MM.1S (cell line): ENCODE data around the gene ADAMTS7.
"Not testable (repeated sequence)": the region's sequence is repeated elsewhere in the genome, so short reads cannot be mapped to it uniquely, and the experiment has no call there.

Source experiments
- DNase-seq: peaks from one replicate; pipeline ENCODE4 v3.0.0-alpha.2; 2015
- H2AFZ ChIP-seq: fragments of 300-600 bp; sonication (generic); 2 replicates; pipeline ENCODE4 v1.6.0; 2016; ENCODE audit warnings: antibody characterized with exemption, low read length
- H3F3A ChIP-seq: fragments of 300-600 bp; sonication (generic); 2 replicates; pipeline ENCODE4 v1.6.1; 2016; ENCODE audit warnings: mild to moderate bottlenecking, antibody characterized with exemption, low read length, moderate library complexity, mixed read lengths; ENCODE audit not compliant: insufficient read depth
- H3K27ac ChIP-seq: fragments of 300-600 bp; sonication (generic); 2 replicates; pipeline ENCODE4 v1.5.1; 2016; ENCODE audit warnings: mild to moderate bottlenecking, low read length
- H3K27me3 ChIP-seq: fragments of 300-600 bp; sonication (generic); replicated peaks from 2 replicates; pipeline ENCODE4 v1.6.0; 2016; ENCODE audit warnings: low read length; ENCODE audit not compliant: insufficient read depth
- H3K36me3 ChIP-seq: fragments of 300-600 bp; sonication (generic); replicated peaks from 2 replicates; pipeline ENCODE4 v1.6.1; 2016; ENCODE audit warnings: mild to moderate bottlenecking, low read length, mixed read lengths; ENCODE audit not compliant: insufficient read depth
- H3K4me1 ChIP-seq: fragments of 300-600 bp; sonication (generic); 2 replicates; pipeline ENCODE4 v1.6.1; 2016; ENCODE audit warnings: low read length, mixed read lengths
- H3K4me2 ChIP-seq: fragments of 300-600 bp; sonication (generic); 2 replicates; pipeline ENCODE4 v1.6.0; 2016; ENCODE audit warnings: low read depth, low read length
- H3K4me3 ChIP-seq: fragments of 300-600 bp; sonication (generic); 2 replicates; pipeline ENCODE4 v1.5.1; 2016; ENCODE audit warnings: low read length, mixed read lengths
- H3K79me2 ChIP-seq: fragments of 300-600 bp; sonication (generic); 2 replicates; pipeline ENCODE4 v1.6.1; 2016; ENCODE audit warnings: mixed run types, low read length, mixed read lengths
- H3K9ac ChIP-seq: fragments of 300-600 bp; sonication (generic); 2 replicates; pipeline ENCODE4 v1.6.1; 2016; ENCODE audit warnings: low read length, mixed read lengths
- H3K9me2 ChIP-seq: fragments of 300-600 bp; sonication (generic); replicated peaks from 2 replicates; pipeline ENCODE4 v1.6.1; 2016; ENCODE audit warnings: mild to moderate bottlenecking, low read length, mixed read lengths; ENCODE audit not compliant: insufficient read depth
- H3K9me3 ChIP-seq: fragments of 300-600 bp; sonication (generic); replicated peaks from 2 replicates; pipeline ENCODE4 v1.6.1; 2016; ENCODE audit warnings: mild to moderate bottlenecking, low read length, mixed read lengths; ENCODE audit not compliant: insufficient read depth
- H4K20me1 ChIP-seq: fragments of 300-600 bp; sonication (generic); 2 replicates; pipeline ENCODE4 v1.6.1; 2016; ENCODE audit warnings: mild to moderate bottlenecking, low read length, moderate library complexity, mixed read lengths; ENCODE audit not compliant: insufficient read depth
- EZH2 ChIP-seq: fragments of 300-600 bp; sonication (generic); optimal IDR thresholded peaks from 2 replicates; pipeline ENCODE3; 2017; ENCODE audit warnings: low read depth, mild to moderate bottlenecking, antibody characterized with exemption, low read length, mixed read lengths
- EZH2phosphoT487 ChIP-seq: fragments of 300-600 bp; sonication (generic); IDR thresholded peaks from 2 replicates; pipeline ENCODE4 v1.6.1; 2018; ENCODE audit warnings: antibody characterized with exemption, low read length
- TF ChIP-seq, protein P1 (sequence below): fragments of 300-600 bp; sonication (generic); IDR thresholded peaks from 2 replicates; pipeline ENCODE4 v1.5.1; 2016; ENCODE audit warnings: antibody characterized with exemption, low read length, mixed read lengths

The ADAMTS7 gene

GRCh38 chr15:78769473-78770225, 41.6 kb downstream of the ADAMTS7 start:
- not testable (repeated sequence) for H3K4me2 ChIP-seq
- DNase-seq, result peak; percentile 23

GRCh38 chr15:78768531-78769408, 42.5 kb downstream of the ADAMTS7 start:
- no peaks in the 10 kb centered on the region for H3K4me1 ChIP-seq
- H3K79me2 ChIP-seq, result no peaks in the 10 kb centered on the region
- no peak overlapping the region for H3K4me2 ChIP-seq
- no peak overlapping the region for H3K4me3 ChIP-seq
- no peaks in the 10 kb centered on the region for H3K36me3 ChIP-seq
- no peak overlapping the region for H2AFZ ChIP-seq
- no peak overlapping the region for H3K27ac ChIP-seq
- no peaks in the 10 kb centered on the region for H3K9me3 ChIP-seq
- no peaks in the 10 kb centered on the region for H3K9me2 ChIP-seq
- TF ChIP-seq EZH2phosphoT487, result no peak
- TF ChIP-seq, protein P1, sequence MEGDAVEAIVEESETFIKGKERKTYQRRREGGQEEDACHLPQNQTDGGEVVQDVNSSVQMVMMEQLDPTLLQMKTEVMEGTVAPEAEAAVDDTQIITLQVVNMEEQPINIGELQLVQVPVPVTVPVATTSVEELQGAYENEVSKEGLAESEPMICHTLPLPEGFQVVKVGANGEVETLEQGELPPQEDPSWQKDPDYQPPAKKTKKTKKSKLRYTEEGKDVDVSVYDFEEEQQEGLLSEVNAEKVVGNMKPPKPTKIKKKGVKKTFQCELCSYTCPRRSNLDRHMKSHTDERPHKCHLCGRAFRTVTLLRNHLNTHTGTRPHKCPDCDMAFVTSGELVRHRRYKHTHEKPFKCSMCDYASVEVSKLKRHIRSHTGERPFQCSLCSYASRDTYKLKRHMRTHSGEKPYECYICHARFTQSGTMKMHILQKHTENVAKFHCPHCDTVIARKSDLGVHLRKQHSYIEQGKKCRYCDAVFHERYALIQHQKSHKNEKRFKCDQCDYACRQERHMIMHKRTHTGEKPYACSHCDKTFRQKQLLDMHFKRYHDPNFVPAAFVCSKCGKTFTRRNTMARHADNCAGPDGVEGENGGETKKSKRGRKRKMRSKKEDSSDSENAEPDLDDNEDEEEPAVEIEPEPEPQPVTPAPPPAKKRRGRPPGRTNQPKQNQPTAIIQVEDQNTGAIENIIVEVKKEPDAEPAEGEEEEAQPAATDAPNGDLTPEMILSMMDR, result no peak
- TF ChIP-seq EZH2, result no peak
- H3F3A ChIP-seq, result no peaks in the 10 kb centered on the region
- H3K9ac ChIP-seq, result no peak overlapping the region
- H3K27me3 ChIP-seq, result peaks cover 4% of the 10 kb centered on the region; the same call in 1 of the 2 replicates
- H4K20me1 ChIP-seq, result no peaks in the 10 kb centered on the region
- no peak for DNase-seq

More at GRCh38 chr15:78769473-78770225, 41.6 kb downstream of the ADAMTS7 start:
- not testable (repeated sequence) for H3F3A ChIP-seq, H3K9me3 ChIP-seq, H3K79me2 ChIP-seq, H2AFZ ChIP-seq, H3K27ac ChIP-seq, H3K4me1 ChIP-seq, H4K20me1 ChIP-seq, H3K27me3 ChIP-seq, H3K9me2 ChIP-seq, H3K36me3 ChIP-seq, H3K4me3 ChIP-seq, H3K9ac ChIP-seq

DNA sequence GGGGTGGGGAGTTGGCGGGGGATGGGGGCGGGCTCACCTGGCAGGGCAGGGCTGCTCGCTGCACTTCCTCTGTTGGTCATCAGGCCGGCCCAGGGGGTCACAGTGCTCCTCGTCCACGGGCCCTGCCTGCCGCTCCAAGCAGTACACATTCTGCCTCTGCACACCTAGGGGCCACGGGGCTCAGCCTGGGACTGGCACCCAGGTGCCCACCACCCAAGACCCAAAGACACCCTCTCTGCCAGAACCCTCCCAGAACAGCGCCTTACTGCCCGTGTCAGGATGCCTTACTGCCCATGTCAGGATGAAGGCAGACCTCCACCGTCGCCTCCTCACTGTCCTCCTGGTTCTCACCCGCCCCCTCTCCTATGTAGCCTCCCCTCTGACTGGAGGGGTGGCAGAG, 43.2 kb downstream of the ADAMTS7 start:
- H3K9me3 ChIP-seq, result no peaks in the 10 kb centered on the region
- no peaks in the 10 kb centered on the region for H3K4me1 ChIP-seq
- no peaks in the 10 kb centered on the region for H3K9me2 ChIP-seq
- H3K27me3 ChIP-seq, result peaks cover 4% of the 10 kb centered on the region; the same call in 1 of the 2 replicates
- no peak for DNase-seq
- no peak overlapping the region for H3K4me3 ChIP-seq
- H3K4me2 ChIP-seq, result no peak overlapping the region
- TF ChIP-seq, protein P1, result no peak
- TF ChIP-seq EZH2phosphoT487, result no peak
- no peak for TF ChIP-seq EZH2
- H2AFZ ChIP-seq, result no peak overlapping the region
- no peak overlapping the region for H3K27ac ChIP-seq
- no peaks in the 10 kb centered on the region for H3K36me3 ChIP-seq
- no peaks in the 10 kb centered on the region for H3K79me2 ChIP-seq
- H3K9ac ChIP-seq, result no peak overlapping the region
- H3F3A ChIP-seq, result no peaks in the 10 kb centered on the region
- no peaks in the 10 kb centered on the region for H4K20me1 ChIP-seq
